Measurements from ENCODE around the gene FCAR. TPM values are rescaled to one million over a fixed set of nuclear protein-coding genes. Genes with fewer than 3 reads are reported as not detected.

FCAR gene
- total and polyA plus RNA-seq, 4 donors, result 0.39 to 2.4 (median 2.2) TPM; not detected in 1

GRCh38 chr19:54883228-54883627 lies 9.2 kb downstream of the FCAR start (continued):
- TF ChIP-seq, protein P1, sequence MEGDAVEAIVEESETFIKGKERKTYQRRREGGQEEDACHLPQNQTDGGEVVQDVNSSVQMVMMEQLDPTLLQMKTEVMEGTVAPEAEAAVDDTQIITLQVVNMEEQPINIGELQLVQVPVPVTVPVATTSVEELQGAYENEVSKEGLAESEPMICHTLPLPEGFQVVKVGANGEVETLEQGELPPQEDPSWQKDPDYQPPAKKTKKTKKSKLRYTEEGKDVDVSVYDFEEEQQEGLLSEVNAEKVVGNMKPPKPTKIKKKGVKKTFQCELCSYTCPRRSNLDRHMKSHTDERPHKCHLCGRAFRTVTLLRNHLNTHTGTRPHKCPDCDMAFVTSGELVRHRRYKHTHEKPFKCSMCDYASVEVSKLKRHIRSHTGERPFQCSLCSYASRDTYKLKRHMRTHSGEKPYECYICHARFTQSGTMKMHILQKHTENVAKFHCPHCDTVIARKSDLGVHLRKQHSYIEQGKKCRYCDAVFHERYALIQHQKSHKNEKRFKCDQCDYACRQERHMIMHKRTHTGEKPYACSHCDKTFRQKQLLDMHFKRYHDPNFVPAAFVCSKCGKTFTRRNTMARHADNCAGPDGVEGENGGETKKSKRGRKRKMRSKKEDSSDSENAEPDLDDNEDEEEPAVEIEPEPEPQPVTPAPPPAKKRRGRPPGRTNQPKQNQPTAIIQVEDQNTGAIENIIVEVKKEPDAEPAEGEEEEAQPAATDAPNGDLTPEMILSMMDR (IDR thresholded peaks at IDR 0.05; ENCODE audit: low read depth, low read length, missing input control), result no peak
- TF ChIP-seq JUND (IDR thresholded peaks at IDR 0.05), result no peak

DNA sequence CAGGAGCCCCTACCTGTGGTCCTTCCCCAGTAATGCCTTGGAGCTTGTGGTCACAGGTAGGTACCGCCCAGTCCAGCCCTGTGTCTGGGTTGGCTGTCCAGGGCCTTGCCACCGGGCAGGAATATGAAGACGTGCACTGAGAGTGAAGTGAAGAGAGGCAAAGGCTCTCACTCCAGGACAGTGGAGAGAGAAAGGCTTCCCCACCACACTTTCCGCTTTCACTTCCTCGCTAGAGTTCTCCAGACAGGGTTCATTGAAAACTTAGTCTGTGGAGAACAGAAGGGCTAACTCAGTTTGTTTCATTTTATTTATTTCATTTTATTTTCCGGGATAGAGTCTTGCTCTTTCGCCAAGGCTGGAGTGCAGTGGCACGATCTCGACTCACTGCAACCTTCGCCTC lies 14.2 kb downstream of the FCAR start:
- Histone ChIP-seq H3K36me3 (ENCODE audit: control insufficient read depth in 4 of 4, insufficient read depth in 3 of 4, low read depth in 1 of 4, low read length in 3 of 4) (no peaks in the 10 kb centered on the region), H3K9me3 (ENCODE audit: control insufficient read depth in 4 of 4, low read length in 3 of 4) (no peaks in the 10 kb centered on the region), H3K4me1 (ENCODE audit: control insufficient read depth in 4 of 4, insufficient read depth in 4 of 4, low read length in 3 of 4) (no peaks in the 10 kb centered on the region), H3K27ac (ENCODE audit: low read depth in 1 of 2, low read length in 2 of 2) (no peak overlapping the region), H3K27me3 (ENCODE audit: control insufficient read depth in 4 of 4, insufficient read depth in 4 of 4, low read length in 3 of 4) (no peaks in the 10 kb centered on the region), H3K9ac (ENCODE audit: low read depth in 1 of 2, low read length in 2 of 2) (no peak overlapping the region), H3K4me3 (ENCODE audit: low read depth in 1 of 3, low read length in 3 of 3) (no peak overlapping the region)
- DNase-seq (ENCODE audit: low spot score), result no peak
- no peak for TF ChIP-seq HNF4A (conservative IDR thresholded peaks at IDR 0.05)
- no peak for TF ChIP-seq GABPA (IDR thresholded peaks at IDR 0.05 in 1 of 2, conservative IDR thresholded peaks at IDR 0.05 in 1 of 2)
- no peak for TF ChIP-seq RXRA (IDR thresholded peaks at IDR 0.05)
- TF ChIP-seq SP1 (IDR thresholded peaks at IDR 0.05), result no peak
- no peak for TF ChIP-seq EGR1 (IDR thresholded peaks at IDR 0.05; ENCODE audit: low read depth in 2 of 2)
- TF ChIP-seq REST (IDR thresholded peaks at IDR 0.05), result no peak
- no peak for TF ChIP-seq ZBTB33 (IDR thresholded peaks at IDR 0.05)
- no peak for TF ChIP-seq RAD21 (IDR thresholded peaks at IDR 0.05)
- 87% methylated on average over 10 of the region's 10 CpGs for WGBS

DNA sequence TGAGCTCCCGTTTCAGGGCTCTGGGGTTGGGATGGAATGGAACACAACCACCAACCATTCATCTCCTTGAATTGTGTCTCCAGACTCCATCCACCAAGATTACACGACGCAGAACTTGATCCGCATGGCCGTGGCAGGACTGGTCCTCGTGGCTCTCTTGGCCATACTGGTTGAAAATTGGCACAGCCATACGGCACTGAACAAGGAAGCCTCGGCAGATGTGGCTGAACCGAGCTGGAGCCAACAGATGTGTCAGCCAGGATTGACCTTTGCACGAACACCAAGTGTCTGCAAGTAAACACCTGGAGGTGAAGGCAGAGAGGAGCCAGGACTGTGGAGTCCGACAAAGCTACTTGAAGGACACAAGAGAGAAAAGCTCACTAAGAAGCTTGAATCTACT lies 15.5 kb downstream of the FCAR start:
- Histone ChIP-seq H3K4me3 (ENCODE audit: low read depth in 1 of 3, low read length in 3 of 3) (no peak overlapping the region), H3K27me3 (ENCODE audit: control insufficient read depth in 4 of 4, insufficient read depth in 4 of 4, low read length in 3 of 4) (no peaks in the 10 kb centered on the region), H3K36me3 (ENCODE audit: control insufficient read depth in 4 of 4, insufficient read depth in 3 of 4, low read depth in 1 of 4, low read length in 3 of 4) (no peaks in the 10 kb centered on the region), H3K9me3 (ENCODE audit: control insufficient read depth in 4 of 4, low read length in 3 of 4) (no peaks in the 10 kb centered on the region), H3K4me1 (ENCODE audit: control insufficient read depth in 4 of 4, insufficient read depth in 4 of 4, low read length in 3 of 4) (no peaks in the 10 kb centered on the region), H3K9ac (ENCODE audit: low read depth in 1 of 2, low read length in 2 of 2) (no peak overlapping the region), H3K27ac (ENCODE audit: low read depth in 1 of 2, low read length in 2 of 2) (no peak overlapping the region)
- no peak for DNase-seq (ENCODE audit: low spot score)
- 76% methylated on average over 11 of the region's 11 CpGs for WGBS
- TF ChIP-seq GABPA (IDR thresholded peaks at IDR 0.05 in 1 of 2, conservative IDR thresholded peaks at IDR 0.05 in 1 of 2), result no peak
- TF ChIP-seq REST (IDR thresholded peaks at IDR 0.05), result no peak
- no peak for TF ChIP-seq FOXA2 (IDR thresholded peaks at IDR 0.05)
